KMS-11 (cell line): ENCODE results near the gene GRIK2.
A peak's percentile ranks its signal among the peaks of the same experiment; 100 is the strongest.

Experiments
- H2AFZ ChIP-seq: fragments of 200-600 bp; sonication (generic); 2 replicates; pipeline ENCODE4 v1.6.1; 2016; ENCODE audit warnings: antibody characterized with exemption, mixed run types, low read depth
- H3K27ac ChIP-seq: fragments of 200-600 bp; sonication (generic); 2 replicates; pipeline ENCODE4 v1.6.1; 2016; ENCODE audit warnings: mild to moderate bottlenecking, mixed run types
- H3K27me3 ChIP-seq: fragments of 200-600 bp; sonication (generic); 2 replicates; pipeline ENCODE4 v1.6.1; 2017; ENCODE audit warnings: mild to moderate bottlenecking, low read depth, mixed run types, moderate library complexity; ENCODE audit not compliant: insufficient read depth
- H3K36me3 ChIP-seq: fragments of 200-600 bp; sonication (generic); 2 replicates; pipeline ENCODE4 v1.6.1; 2017; ENCODE audit warnings: mild to moderate bottlenecking, mixed run types; ENCODE audit not compliant: insufficient read depth
- H3K4me1 ChIP-seq: fragments of 200-600 bp; sonication (generic); 2 replicates; pipeline ENCODE4 v1.6.1; 2016; ENCODE audit warnings: mild to moderate bottlenecking, low read depth, mixed run types; ENCODE audit not compliant: poor library complexity, severe bottlenecking
- H3K4me2 ChIP-seq: fragments of 200-600 bp; sonication (generic); 2 replicates; pipeline ENCODE4 v1.7.0; 2016; ENCODE audit warnings: mild to moderate bottlenecking, mixed run types
- H3K4me3 ChIP-seq: fragments of 200-600 bp; sonication (generic); IDR thresholded peaks from 2 replicates; pipeline ENCODE4 v1.6.1; 2017; ENCODE audit warnings: low read depth, low read length, mixed read lengths; ENCODE audit not compliant: insufficient read depth
- H3K79me2 ChIP-seq: fragments of 200-600 bp; sonication (generic); 2 replicates; pipeline ENCODE4 v1.6.1; 2016; ENCODE audit warnings: low read depth, mixed run types; ENCODE audit not compliant: insufficient read depth
- H3K9ac ChIP-seq: fragments of 200-600 bp; sonication (generic); 2 replicates; pipeline ENCODE4 v1.6.1; 2016; ENCODE audit warnings: mild to moderate bottlenecking, mixed run types
- H4K20me1 ChIP-seq: fragments of 200-600 bp; sonication (generic); 2 replicates; pipeline ENCODE4 v1.6.1; 2016; ENCODE audit warnings: mild to moderate bottlenecking, mixed run types; ENCODE audit not compliant: insufficient read depth
- CTCF ChIP-seq: fragments of 200-600 bp; sonication (generic); conservative IDR thresholded peaks from 2 replicates; pipeline ENCODE4 v1.6.1; 2017; ENCODE audit warnings: low read depth, mild to moderate bottlenecking, antibody characterized with exemption, low read length, moderate library complexity, mixed read lengths

Gene GRIK2

GRCh38 chr6:101824551-101825345 lies 431.2 kb downstream of the GRIK2 start:
- Histone ChIP-seq H3K79me2 (no peaks in the 10 kb centered on the region), H3K36me3 (no peaks in the 10 kb centered on the region), H3K9ac (no peak overlapping the region), H3K27ac (no peak overlapping the region), H2AFZ (no peak overlapping the region), H3K27me3 (no peaks in the 10 kb centered on the region), H4K20me1 (no peaks in the 10 kb centered on the region), H3K4me2 (no peak overlapping the region), H3K4me1 (no peaks in the 10 kb centered on the region), H3K4me3 (no peak overlapping the region)
- no peak for TF ChIP-seq CTCF

- Histone ChIP-seq H3K4me1 (peaks cover 14% of the 10 kb centered on the region), H3K4me3 (no peak overlapping the region), H3K27me3 (no peaks in the 10 kb centered on the region), H3K27ac (no peak overlapping the region), H3K79me2 (no peaks in the 10 kb centered on the region), H4K20me1 (no peaks in the 10 kb centered on the region), H2AFZ (no peak overlapping the region), H3K4me2 (no peak overlapping the region), H3K36me3 (no peaks in the 10 kb centered on the region), H3K9ac (no peak overlapping the region)
- no peak for TF ChIP-seq CTCF
These were observed 432.8 kb downstream of the GRIK2 start for GRCh38 chr6:101826269-101826668.

- Histone ChIP-seq H3K36me3 (no peaks in the 10 kb centered on the region), H3K4me1 (peaks cover 16% of the 10 kb centered on the region), H3K4me2 (no peak overlapping the region), H3K79me2 (no peaks in the 10 kb centered on the region), H2AFZ (no peak overlapping the region), H3K27ac (no peak overlapping the region), H3K4me3 (no peak overlapping the region), H3K9ac (no peak overlapping the region), H3K27me3 (no peaks in the 10 kb centered on the region), H4K20me1 (no peaks in the 10 kb centered on the region)
- TF ChIP-seq CTCF: no peak
These were observed 433.2 kb downstream of the GRIK2 start for GRCh38 chr6:101826678-101827077.

- H3K4me1 ChIP-seq: peaks cover 16% of the 10 kb centered on the region
- no peak overlapping the region for H2AFZ ChIP-seq
- H3K4me3 ChIP-seq: no peak overlapping the region
- no peaks in the 10 kb centered on the region for H4K20me1 ChIP-seq
- TF ChIP-seq CTCF: no peak
- H3K36me3 ChIP-seq: no peaks in the 10 kb centered on the region
- H3K4me2 ChIP-seq: 0 out of 2 replicates have a peak overlapping the region, but pooled peaks have one; percentile 9
- no peak overlapping the region for H3K9ac ChIP-seq
- H3K27ac ChIP-seq: no peak overlapping the region
- H3K27me3 ChIP-seq: no peaks in the 10 kb centered on the region
- no peaks in the 10 kb centered on the region for H3K79me2 ChIP-seq
These were observed 437.1 kb downstream of the GRIK2 start for GRCh38 chr6:101830501-101831031.
